GM18870 (cell line): ENCODE data around the gene TCTN2.

Source experiments
- ATAC-seq: cut with Tn5 transposase; IDR thresholded peaks from one replicate; pipeline ENCODE4 v1.9.1; 2021; ENCODE audit warnings: moderate library complexity; ENCODE audit not compliant: unreplicated experiment

The TCTN2 gene

GRCh38 chr12:123733229-123733628 lies 62.3 kb downstream of the TCTN2 start:
- no peak for ATAC-seq

GRCh38 chr12:123734268-123734667 lies 63.4 kb downstream of the TCTN2 start:
- ATAC-seq, result no peak

DNA sequence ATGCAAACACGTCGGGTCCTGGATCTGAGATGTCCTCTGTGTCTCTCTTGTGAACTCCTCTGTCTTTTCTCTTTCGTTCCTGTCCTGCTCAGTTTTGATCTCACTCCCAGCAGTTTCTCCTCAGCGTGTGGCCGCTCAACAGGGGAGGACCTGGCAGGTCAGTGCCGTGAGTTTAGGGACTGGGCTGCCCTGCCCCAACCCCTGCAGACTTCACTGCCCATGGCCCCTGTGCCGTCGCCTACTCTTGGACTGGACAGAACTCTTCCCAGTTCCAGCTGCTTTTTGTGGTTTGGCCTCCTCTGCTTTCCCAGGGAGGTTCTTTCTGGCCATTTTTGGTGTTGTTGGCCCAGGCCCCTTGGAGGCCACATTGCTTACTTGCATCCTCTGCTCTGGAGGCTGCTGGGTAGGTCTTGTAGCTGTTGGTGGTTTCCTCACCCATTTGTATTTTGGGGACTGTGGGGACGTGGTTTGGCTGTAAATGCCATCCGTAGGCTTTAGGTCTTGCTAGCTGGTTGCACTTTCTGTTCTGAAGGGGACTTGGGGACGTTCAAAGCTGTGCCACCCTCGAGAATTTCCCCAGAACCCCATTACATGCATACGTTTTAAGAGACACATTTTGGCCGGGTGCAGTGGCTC lies 71.1 kb downstream of the TCTN2 start:
- no peak for ATAC-seq

DNA sequence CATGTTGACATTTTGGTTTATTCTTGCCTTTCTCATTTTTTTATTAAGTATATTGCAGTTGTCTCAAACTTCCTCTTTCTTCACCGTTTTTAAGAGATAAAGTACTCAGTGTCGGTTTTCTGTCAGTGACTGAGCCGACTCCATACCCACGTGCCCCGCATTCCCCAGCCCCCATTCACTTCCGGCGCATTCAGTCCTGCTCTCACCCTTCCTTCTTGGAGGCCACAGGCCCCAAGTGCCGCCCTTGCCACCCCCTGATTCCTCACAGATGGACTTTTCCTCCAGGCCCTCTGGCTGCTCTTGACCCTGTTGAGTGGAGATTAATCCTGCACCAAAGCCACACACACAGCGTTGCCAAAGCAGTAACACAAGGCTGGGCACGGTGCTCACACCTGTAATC lies 72.1 kb downstream of the TCTN2 start:
- ATAC-seq, result no peak

- no peak for ATAC-seq
These were observed 73.9 kb downstream of the TCTN2 start for GRCh38 chr12:123744836-123745235.

- no peak for ATAC-seq
These were observed 76.4 kb downstream of the TCTN2 start for GRCh38 chr12:123747309-123747708.

GRCh38 chr12:123748161-123748560 lies 77.2 kb downstream of the TCTN2 start:
- ATAC-seq, result no peak

GRCh38 chr12:123748661-123749060 lies 77.7 kb downstream of the TCTN2 start:
- ATAC-seq, result no peak

DNA sequence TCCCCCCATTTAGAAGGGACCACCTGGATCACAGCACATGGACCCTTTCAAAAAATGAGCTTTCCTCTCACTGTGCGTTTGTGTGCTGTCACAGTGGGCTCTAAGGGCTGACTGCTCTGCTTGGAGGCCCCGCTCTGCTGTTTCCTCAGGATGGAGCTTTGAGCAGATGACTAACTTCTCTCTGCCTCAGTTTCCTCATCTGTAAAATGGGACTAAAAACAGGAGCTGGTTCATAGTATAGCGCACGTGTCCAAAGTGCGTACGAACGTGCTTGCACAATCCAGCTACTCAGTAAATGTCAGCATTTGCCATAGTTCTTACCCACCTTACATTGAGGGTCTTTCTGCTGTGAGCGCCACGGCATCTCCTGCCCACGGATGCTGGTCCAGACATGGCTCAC lies 78.4 kb downstream of the TCTN2 start:
- no peak for ATAC-seq

DNA sequence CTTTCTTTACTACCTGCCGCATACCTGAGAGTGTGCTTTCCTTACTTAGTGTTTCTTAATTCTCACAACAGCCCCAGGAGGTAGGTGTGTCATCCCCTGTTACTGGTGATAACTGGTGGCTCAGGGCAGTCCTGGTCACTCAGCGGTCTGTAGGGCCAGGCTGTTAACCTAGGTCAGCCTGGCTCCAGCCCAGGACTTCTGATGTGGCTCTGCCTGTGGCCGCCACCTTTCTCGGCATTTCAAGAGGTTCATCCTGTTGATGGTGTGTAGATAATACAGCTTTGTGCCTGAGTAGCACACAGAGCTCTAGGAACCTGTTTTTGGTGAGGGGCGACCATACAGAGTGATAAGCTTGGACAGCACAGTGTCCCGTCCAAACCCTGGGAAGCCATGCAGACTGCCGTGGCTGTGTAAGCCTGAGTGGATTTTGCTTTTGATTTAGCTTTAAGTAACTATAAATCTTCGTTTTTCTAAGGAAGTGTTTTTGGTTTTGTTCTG lies 79.3 kb downstream of the TCTN2 start:
- ATAC-seq, result no peak

- ATAC-seq, result no peak
These were observed 81.1 kb downstream of the TCTN2 start for GRCh38 chr12:123752046-123752445.

- ATAC-seq, result no peak
These were observed 83.3 kb downstream of the TCTN2 start for GRCh38 chr12:123754041-123754772.

GRCh38 chr12:123757561-123757960 lies 86.6 kb downstream of the TCTN2 start:
- no peak for ATAC-seq
